ENCODE results near the gene MKLN1.

- TF ChIP-seq CTCF (IDR thresholded peaks at IDR 0.05; ENCODE audit: poor library complexity) (no peak), EZH2phosphoT487 (IDR thresholded peaks at IDR 0.05; ENCODE audit: low read depth, severe bottlenecking, unreplicated experiment) (no peak), EZH2 (IDR thresholded peaks at IDR 0.05; ENCODE audit: borderline replicate concordance) (no peak)
Measured at GRCh38 chr7:131300078-131300477, 27.6 kb upstream of the MKLN1 start.
